Transverse colon (tissue), 4 donors: ENCODE results near the gene DOCK1.

Source experiments
- POLR2AphosphoS5 ChIP-seq, 3 donors: sonication (generic); formaldehyde crosslinking; IDR thresholded peaks; one replicate each; pipeline ENCODE4 v1.6.1; 2016; ENCODE audit warnings: antibody characterized with exemption in 3 of 3
- TF ChIP-seq, protein P1 (sequence below), 5 experiments: fragments of 200-600 bp in 3 of 5; fragments of 450-650 bp in 2 of 5; sonication (generic) in 3 of 5; IDR thresholded peaks; 1 replicate in 2 of 5; 2 replicates in 3 of 5; pipeline ENCODE4 v1.5.1; 2016 to 2017; ENCODE audit warnings: antibody characterized with exemption in 5 of 5, inconsistent platforms in 3 of 5, mild to moderate bottlenecking in 2 of 5, moderate library complexity in 1 of 5

DNA sequence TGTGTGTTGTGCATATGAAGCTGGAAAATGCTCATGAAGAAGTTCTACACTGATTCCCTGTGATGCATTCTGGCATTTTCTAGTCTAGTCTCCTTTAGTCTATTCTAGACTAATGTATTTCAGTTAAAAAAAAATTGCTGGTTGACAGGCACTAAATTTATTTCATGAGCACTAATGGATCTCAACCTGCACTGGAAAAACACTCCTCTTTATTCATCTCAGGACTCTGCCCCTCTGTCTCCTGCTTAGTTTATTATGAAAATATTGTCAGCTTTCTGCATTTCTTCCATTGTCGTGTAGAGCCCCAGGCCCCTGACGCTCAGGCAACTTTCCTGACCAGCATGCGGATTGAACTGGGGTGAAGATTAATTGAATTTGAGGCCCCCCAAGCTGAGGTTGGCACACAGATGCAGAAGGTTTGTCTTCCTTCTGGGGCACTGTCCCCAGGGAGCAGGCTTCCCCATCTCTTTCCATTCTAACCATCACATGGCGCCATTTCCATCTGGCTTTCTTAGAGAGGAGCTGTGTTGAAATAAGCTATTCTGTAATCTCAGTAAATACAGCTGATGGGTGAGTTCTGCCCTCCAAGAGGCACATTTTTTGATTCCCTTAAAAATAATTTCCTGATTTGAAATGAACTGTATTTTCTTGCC lies 162.4 kb downstream of the DOCK1 start:
- no peak for TF ChIP-seq POLR2AphosphoS5 (IDR thresholded peaks at IDR 0.05)
- TF ChIP-seq, protein P1, sequence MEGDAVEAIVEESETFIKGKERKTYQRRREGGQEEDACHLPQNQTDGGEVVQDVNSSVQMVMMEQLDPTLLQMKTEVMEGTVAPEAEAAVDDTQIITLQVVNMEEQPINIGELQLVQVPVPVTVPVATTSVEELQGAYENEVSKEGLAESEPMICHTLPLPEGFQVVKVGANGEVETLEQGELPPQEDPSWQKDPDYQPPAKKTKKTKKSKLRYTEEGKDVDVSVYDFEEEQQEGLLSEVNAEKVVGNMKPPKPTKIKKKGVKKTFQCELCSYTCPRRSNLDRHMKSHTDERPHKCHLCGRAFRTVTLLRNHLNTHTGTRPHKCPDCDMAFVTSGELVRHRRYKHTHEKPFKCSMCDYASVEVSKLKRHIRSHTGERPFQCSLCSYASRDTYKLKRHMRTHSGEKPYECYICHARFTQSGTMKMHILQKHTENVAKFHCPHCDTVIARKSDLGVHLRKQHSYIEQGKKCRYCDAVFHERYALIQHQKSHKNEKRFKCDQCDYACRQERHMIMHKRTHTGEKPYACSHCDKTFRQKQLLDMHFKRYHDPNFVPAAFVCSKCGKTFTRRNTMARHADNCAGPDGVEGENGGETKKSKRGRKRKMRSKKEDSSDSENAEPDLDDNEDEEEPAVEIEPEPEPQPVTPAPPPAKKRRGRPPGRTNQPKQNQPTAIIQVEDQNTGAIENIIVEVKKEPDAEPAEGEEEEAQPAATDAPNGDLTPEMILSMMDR (IDR thresholded peaks at IDR 0.05): no peak
